ENCODE data around the gene C1orf21. TPM values are rescaled to one million over a fixed set of nuclear protein-coding genes. Genes with fewer than 3 reads are reported as not detected.
A peak's percentile ranks its signal among the peaks of the same experiment; 100 is the strongest.

The C1orf21 gene
- total RNA-seq, 1 donor from 2014 or later = 33.1 TPM

- Mint-ChIP-seq H3K27me3 (ENCODE audit: low read depth) (no peaks in the 10 kb centered on the region), H3K9me3 (peaks cover 11% of the 10 kb centered on the region), H3K4me1 (peaks cover 7% of the 10 kb centered on the region), H3K36me3 (peaks cover 6% of the 10 kb centered on the region), H3K4me3 (no peak overlapping the region), H3K27ac (no peak overlapping the region)
- no peak for DNase-seq (ENCODE audit: low spot score in 2 of 2, unreplicated experiment in 2 of 2)
- no peak for TF ChIP-seq CTCF (IDR thresholded peaks at IDR 0.05; ENCODE audit: unreplicated experiment)
Measured at GRCh38 chr1:184577319-184577718, 190.5 kb downstream of the C1orf21 start.

GRCh38 chr1:184582411-184582810, 195.6 kb downstream of the C1orf21 start:
- no peaks in the 10 kb centered on the region for H3K27me3 Mint-ChIP-seq (ENCODE audit: low read depth)
- H3K4me1 Mint-ChIP-seq = peaks cover 6% of the 10 kb centered on the region
- no peak for TF ChIP-seq CTCF (IDR thresholded peaks at IDR 0.05; ENCODE audit: unreplicated experiment)
- DNase-seq (ENCODE audit: low spot score in 2 of 2, unreplicated experiment in 2 of 2) = no peak
- peaks cover 6% of the 10 kb centered on the region for H3K36me3 Mint-ChIP-seq
- H3K9me3 Mint-ChIP-seq = peaks cover 16% of the 10 kb centered on the region
- H3K27ac Mint-ChIP-seq = no peak overlapping the region
- H3K4me3 Mint-ChIP-seq = no peak overlapping the region

GRCh38 chr1:184583849-184584248, 197.0 kb downstream of the C1orf21 start:
- H3K9me3 Mint-ChIP-seq = peaks cover 16% of the 10 kb centered on the region
- H3K27ac Mint-ChIP-seq = no peak overlapping the region
- no peaks in the 10 kb centered on the region for H3K27me3 Mint-ChIP-seq (ENCODE audit: low read depth)
- H3K4me1 Mint-ChIP-seq = peaks cover 8% of the 10 kb centered on the region
- H3K4me3 Mint-ChIP-seq = no peak overlapping the region
- peaks cover 6% of the 10 kb centered on the region for H3K36me3 Mint-ChIP-seq
- TF ChIP-seq CTCF (IDR thresholded peaks at IDR 0.05; ENCODE audit: unreplicated experiment) = no peak
- DNase-seq (ENCODE audit: low spot score in 2 of 2, unreplicated experiment in 2 of 2) = no peak

- no peak overlapping the region for H3K4me3 Mint-ChIP-seq
- H3K27me3 Mint-ChIP-seq (ENCODE audit: low read depth) = no peaks in the 10 kb centered on the region
- peaks cover 8% of the 10 kb centered on the region for H3K9me3 Mint-ChIP-seq
- H3K27ac Mint-ChIP-seq = no peak overlapping the region
- TF ChIP-seq CTCF (IDR thresholded peaks at IDR 0.05; ENCODE audit: unreplicated experiment) = no peak
- no peak for DNase-seq (ENCODE audit: low spot score in 2 of 2, unreplicated experiment in 2 of 2)
- H3K36me3 Mint-ChIP-seq = peaks cover 4% of the 10 kb centered on the region
- peaks cover 40% of the 10 kb centered on the region for H3K4me1 Mint-ChIP-seq
Measured at GRCh38 chr1:184588701-184589100, 201.9 kb downstream of the C1orf21 start.

- peak overlapping the region; percentile 73 for H3K27ac Mint-ChIP-seq
- H3K4me3 Mint-ChIP-seq = no peak overlapping the region
- peaks cover 8% of the 10 kb centered on the region for H3K9me3 Mint-ChIP-seq
- no peak for TF ChIP-seq CTCF (IDR thresholded peaks at IDR 0.05; ENCODE audit: unreplicated experiment)
- no peaks in the 10 kb centered on the region for H3K27me3 Mint-ChIP-seq (ENCODE audit: low read depth)
- no peak for DNase-seq (ENCODE audit: low spot score in 2 of 2, unreplicated experiment in 2 of 2)
- H3K4me1 Mint-ChIP-seq = peaks cover 44% of the 10 kb centered on the region
- H3K36me3 Mint-ChIP-seq = peaks cover 4% of the 10 kb centered on the region
Measured at GRCh38 chr1:184590163-184590750, 203.4 kb downstream of the C1orf21 start.

- H3K27ac Mint-ChIP-seq = no peak overlapping the region
- H3K36me3 Mint-ChIP-seq = peaks cover 4% of the 10 kb centered on the region
- peaks cover 69% of the 10 kb centered on the region for H3K4me1 Mint-ChIP-seq
- peaks cover 4% of the 10 kb centered on the region for H3K9me3 Mint-ChIP-seq
- no peak for TF ChIP-seq CTCF (IDR thresholded peaks at IDR 0.05; ENCODE audit: unreplicated experiment)
- H3K4me3 Mint-ChIP-seq = no peak overlapping the region
- DNase-seq (ENCODE audit: low spot score in 2 of 2, unreplicated experiment in 2 of 2) = no peak
- no peaks in the 10 kb centered on the region for H3K27me3 Mint-ChIP-seq (ENCODE audit: low read depth)
Measured at GRCh38 chr1:184593597-184593996, 206.8 kb downstream of the C1orf21 start.

Data from mesothelial cell of epicardium (in vitro differentiated cells).